Measurements from ENCODE around the gene ARSB. TPM values are rescaled to one million over a fixed set of nuclear protein-coding genes. Genes with fewer than 3 reads are reported as not detected.

Gene ARSB
- total RNA-seq (2014; rRNA removed; shearing (Covaris generic)) = 5.6 and 9.2 TPM in 2 replicates
- 8.9 and 9.2 TPM in 2 replicates for total RNA-seq (2022)
- percentile 59 among the genes with signal in this experiment for Bru-seq, nascent RNA
- percentile 52 among the genes with signal in this experiment for BruChase-seq, experiment 1, labeled RNA remaining after a 6-hour chase
- percentile 54 among the genes with signal in this experiment for BruChase-seq, experiment 2, labeled RNA remaining after a 2-hour chase
- long read RNA-seq, full-length matches to known transcripts = 11 of 15 reads
- long read RNA-seq, partial matches to known transcripts = 3 of 15 reads
- long read RNA-seq, other reads (novel, unspliced or antisense) = 1 of 15 reads

- H4K20me1 ChIP-seq (ENCODE audit: insufficient read depth, low read length) = no peaks in the 10 kb centered on the region
- peaks cover 35% of the 10 kb centered on the region for H3K4me1 ChIP-seq (ENCODE audit: insufficient read depth, low read length, poor library complexity, severe bottlenecking)
- intact Hi-C loops (cut with micrococcal nuclease; ENCODE audit: unreplicated experiment) = loop anchor here (1.0 to 10.0 kb wide), 3 partner anchors 264 to 528 kb away; partner anchors contain the start of gene LHFPL2
- H3K27ac ChIP-seq (ENCODE audit: low read depth, low read length, poor library complexity, severe bottlenecking) = peak within 1 kb of the TSS; percentile 88
- POLR2A ChIA-PET = interaction anchor here (0.5 to 1.7 kb wide), 10 partner anchors 9 to 1625 kb away, joined by 3 to 5 read pairs (median 3); no protein-coding TSS in a partner anchor
- peak within 1 kb of the TSS; percentile 87 for H3K4me2 ChIP-seq (ENCODE audit: low read length)
- peak within 1 kb of the TSS; percentile 87 for H2AFZ ChIP-seq (ENCODE audit: low read length)
- no peaks in the 10 kb centered on the region for H3K9me2 ChIP-seq (ENCODE audit: insufficient read depth, low read length)
- H3K4me3 ChIP-seq (ENCODE audit: low read depth, low read length, poor library complexity, severe bottlenecking) = peak within 1 kb of the TSS; percentile 75
- BruUV-seq (replicated peaks) = no TSS peak
- TF ChIP-seq EZH2phosphoT487 (IDR thresholded peaks at IDR 0.05; ENCODE audit: borderline replicate concordance, low read depth, low read length) (no peak), CTCF (conservative IDR thresholded peaks at IDR 0.05; ENCODE audit: low read length) (0 out of 2 replicates have a peak, but pooled peaks have one; percentile 20)
- CTCF ChIA-PET (ENCODE audit: unreplicated experiment) = interaction anchor here (0.6 kb wide), 1 partner anchor 78 kb away, joined by 5 read pairs; no protein-coding TSS in a partner anchor
- no peaks in the 10 kb centered on the region for H3K9me3 ChIP-seq (ENCODE audit: low read length)
- peak; percentile 84 for DNase-seq (ENCODE audit: low spot score)
- H3K79me2 ChIP-seq (ENCODE audit: insufficient read depth, low read depth, low read length) = peaks cover 20% of the 10 kb centered on the region; the same call in 1 of the 2 replicates
- H3K36me3 ChIP-seq (ENCODE audit: insufficient read depth, low read length) = no peaks in the 10 kb centered on the region
Observed at GRCh38 chr5:78985116-78985724, at the start of gene ARSB. ARSB (minus strand) TSS chr5:78985310; CDS start chr5:78985248, 62 bp downstream.

GRCh38 chr5:79032782-79033181 lies 47.7 kb upstream of the ARSB start:
- H3K79me2 ChIP-seq (ENCODE audit: insufficient read depth, low read depth, low read length) = no peaks in the 10 kb centered on the region
- CTCF ChIA-PET (ENCODE audit: unreplicated experiment) = no interaction called here
- TF ChIP-seq EZH2phosphoT487 (IDR thresholded peaks at IDR 0.05; ENCODE audit: borderline replicate concordance, low read depth, low read length) = no peak
- no peak for TF ChIP-seq CTCF (conservative IDR thresholded peaks at IDR 0.05; ENCODE audit: low read length)
- no peaks in the 10 kb centered on the region for H3K36me3 ChIP-seq (ENCODE audit: insufficient read depth, low read length)
- H3K4me2 ChIP-seq (ENCODE audit: low read length) = no peak overlapping the region
- no peak overlapping the region for H3K4me3 ChIP-seq (ENCODE audit: low read depth, low read length, poor library complexity, severe bottlenecking)
- POLR2A ChIA-PET = interaction anchor here (1.1 kb wide), 1 partner anchor 8 kb away, joined by 3 read pairs; no protein-coding TSS in a partner anchor
- no peak overlapping the region for H2AFZ ChIP-seq (ENCODE audit: low read length)
- H3K9me2 ChIP-seq (ENCODE audit: insufficient read depth, low read length) = no peaks in the 10 kb centered on the region
- H3K27ac ChIP-seq (ENCODE audit: low read depth, low read length, poor library complexity, severe bottlenecking) = no peak overlapping the region
- H4K20me1 ChIP-seq (ENCODE audit: insufficient read depth, low read length) = no peaks in the 10 kb centered on the region
- intact Hi-C loops (cut with micrococcal nuclease; ENCODE audit: unreplicated experiment) = no loop called here
- no peaks in the 10 kb centered on the region for H3K4me1 ChIP-seq (ENCODE audit: insufficient read depth, low read length, poor library complexity, severe bottlenecking)
- BruUV-seq (replicated peaks) = no TSS peak
- no peak for DNase-seq (ENCODE audit: low spot score)
- no peaks in the 10 kb centered on the region for H3K9me3 ChIP-seq (ENCODE audit: low read length)

All from OCI-LY7 (cell line).